NCI-H526 (cell line): ENCODE measurements around the gene FMNL2.

ENCODE experiments used
- DNase-seq, 2 experiments: peaks; one replicate each; lab custom pipeline; 2025; lab: John Stamatoyannopoulos, UW

The FMNL2 gene

GRCh38 chr2:152617456-152618192 lies 282.6 kb downstream of the FMNL2 start:
- no peak for DNase-seq

GRCh38 chr2:152618193-152618564 lies 283.2 kb downstream of the FMNL2 start:
- no peak for DNase-seq

- DNase-seq: no peak
These were observed 285.2 kb downstream of the FMNL2 start for GRCh38 chr2:152620208-152620607.

DNA sequence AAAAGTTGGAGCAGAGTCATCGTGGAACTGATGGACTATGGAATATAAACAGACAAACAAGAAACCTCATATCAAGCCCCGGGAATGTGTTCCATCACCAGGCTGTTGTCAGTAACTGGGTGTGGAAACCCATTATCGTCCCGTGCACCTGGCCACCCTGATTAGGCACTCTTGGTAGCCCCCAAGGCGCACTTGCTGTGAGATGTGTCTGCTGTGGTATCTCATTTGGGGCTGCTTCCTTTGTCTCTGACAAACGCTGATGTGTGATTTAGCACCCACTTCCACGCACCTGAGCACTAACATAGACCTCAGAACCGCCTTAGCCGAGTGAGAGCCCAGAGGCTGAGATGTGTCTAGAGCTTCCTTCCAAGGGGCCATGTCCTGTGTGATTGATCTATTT lies 286.0 kb downstream of the FMNL2 start:
- DNase-seq: no peak

DNA sequence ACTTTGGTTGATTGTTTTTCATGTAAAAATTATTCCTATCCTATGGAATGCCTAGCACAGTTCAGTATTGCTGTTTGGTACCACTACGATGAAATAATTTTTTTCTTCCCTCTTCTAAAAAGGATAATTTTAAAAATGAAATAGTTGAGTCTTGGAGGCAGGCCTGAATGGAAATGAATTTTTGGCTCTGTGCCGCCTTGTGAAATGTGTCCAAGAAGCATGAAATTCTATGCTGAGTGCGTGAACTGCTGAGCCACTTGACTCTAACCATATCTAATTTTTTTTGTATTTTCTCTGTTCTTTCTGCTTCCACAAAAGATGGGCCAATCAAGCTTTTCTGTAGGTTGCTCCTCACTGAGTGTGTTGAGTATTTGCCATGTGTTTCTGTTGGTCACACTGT lies 287.2 kb downstream of the FMNL2 start:
- DNase-seq: no peak

DNA sequence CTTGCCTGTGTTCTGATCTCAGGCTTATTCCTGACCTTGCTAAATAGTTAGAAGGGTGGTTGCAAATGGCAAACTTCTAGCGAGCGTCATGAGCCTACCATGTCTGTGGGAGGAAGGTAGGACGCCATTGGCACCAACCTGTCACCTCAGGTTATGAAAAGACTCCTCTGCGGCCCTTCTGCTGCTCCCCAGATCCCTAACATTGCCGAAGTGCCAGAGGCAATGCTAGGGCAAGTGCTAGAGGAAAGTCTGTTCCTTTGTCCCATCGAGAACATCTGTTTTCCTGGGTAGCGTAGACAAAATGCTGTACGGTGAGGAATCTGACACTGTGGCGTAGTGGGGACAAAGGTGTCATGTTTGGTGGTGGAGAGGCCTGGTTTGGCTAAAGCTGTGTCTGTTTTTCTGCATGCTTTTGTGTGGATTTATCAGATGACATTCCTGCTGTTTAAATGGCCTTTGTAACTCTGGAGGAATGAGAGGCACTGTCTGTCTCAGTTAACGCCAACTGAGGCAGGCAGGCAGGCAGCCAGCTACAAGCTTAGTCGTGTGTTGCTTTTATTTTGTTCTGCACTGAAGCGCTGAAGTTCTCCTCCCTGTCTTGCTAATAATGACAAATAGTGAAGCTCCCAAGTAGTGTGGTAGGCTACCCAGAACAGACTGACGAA lies 288.2 kb downstream of the FMNL2 start:
- DNase-seq: no peak

DNA sequence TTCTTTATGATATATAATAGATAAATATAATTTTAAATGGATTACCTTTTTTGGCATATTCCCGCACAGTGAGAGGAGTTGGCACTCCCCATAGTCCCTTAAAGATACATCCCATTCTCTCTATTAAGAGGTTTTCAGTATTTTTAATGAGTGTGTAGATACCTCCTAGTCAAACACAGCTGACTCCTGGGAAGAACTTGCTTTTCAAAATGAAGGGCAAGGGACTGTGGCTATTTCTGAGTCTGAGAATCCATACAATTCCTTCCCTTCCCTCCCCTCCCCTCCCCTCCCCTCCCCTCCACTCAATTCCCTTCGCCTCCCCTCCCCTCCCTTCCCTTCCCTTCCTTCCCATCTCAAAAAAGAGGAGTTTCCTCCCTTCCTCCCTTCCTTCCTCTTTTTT lies 288.8 kb downstream of the FMNL2 start:
- DNase-seq: no peak

GRCh38 chr2:152624805-152625204 lies 289.8 kb downstream of the FMNL2 start:
- no peak for DNase-seq

GRCh38 chr2:152626911-152627339 lies 292.0 kb downstream of the FMNL2 start:
- no peak for DNase-seq

DNA sequence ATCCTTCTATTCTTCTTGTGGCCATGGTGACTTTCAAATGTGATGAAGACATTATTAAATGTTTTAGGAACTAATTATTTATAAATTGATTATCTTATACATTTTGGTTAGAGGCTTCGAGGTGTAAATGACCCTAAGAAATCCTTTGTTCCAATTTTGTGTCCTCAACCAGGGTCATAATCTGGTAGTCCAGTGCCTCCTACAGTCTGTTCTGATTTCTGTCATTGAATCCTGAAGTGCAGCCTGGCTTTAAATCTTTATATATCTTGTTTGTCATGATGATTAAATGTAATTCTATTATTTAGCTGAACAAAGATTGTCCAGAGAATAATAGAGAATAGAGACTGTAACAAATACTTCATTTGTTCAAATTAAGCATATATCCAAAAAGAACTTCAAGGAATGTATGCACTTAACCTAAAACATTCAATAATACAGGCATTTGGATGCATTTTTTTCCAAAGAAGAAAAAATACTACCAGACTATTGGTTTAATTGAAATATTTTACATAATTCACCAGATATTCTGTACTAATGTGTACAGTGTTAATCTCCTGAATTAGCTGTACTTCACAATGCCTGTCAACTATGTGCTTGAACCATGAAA lies 292.5 kb downstream of the FMNL2 start:
- DNase-seq: peak in 1 of 2 experiments; percentile 42

GRCh38 chr2:152629202-152629601 lies 294.2 kb downstream of the FMNL2 start:
- no peak for DNase-seq

DNA sequence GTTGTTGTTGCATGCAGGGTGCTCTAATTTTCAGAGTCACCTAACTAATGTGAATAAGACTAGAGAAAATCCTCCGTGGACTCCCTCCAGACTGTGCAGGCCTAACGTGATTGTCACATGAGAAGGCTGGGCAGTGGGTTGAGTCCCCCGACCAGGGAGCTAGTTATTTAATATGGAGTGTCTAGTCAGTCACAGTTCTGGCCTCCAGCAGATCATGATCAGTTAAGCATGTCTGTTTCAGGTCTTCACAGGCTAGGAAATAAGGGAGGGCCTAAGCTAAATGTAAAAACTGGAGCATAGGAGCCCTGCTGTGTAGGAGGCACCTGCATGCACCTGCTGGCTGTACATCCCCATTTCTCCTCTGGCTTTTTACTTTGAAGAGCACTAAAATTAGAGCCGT lies 295.5 kb downstream of the FMNL2 start:
- no peak for DNase-seq

- no peak for DNase-seq
These were observed 297.8 kb downstream of the FMNL2 start for GRCh38 chr2:152632736-152633135.

DNA sequence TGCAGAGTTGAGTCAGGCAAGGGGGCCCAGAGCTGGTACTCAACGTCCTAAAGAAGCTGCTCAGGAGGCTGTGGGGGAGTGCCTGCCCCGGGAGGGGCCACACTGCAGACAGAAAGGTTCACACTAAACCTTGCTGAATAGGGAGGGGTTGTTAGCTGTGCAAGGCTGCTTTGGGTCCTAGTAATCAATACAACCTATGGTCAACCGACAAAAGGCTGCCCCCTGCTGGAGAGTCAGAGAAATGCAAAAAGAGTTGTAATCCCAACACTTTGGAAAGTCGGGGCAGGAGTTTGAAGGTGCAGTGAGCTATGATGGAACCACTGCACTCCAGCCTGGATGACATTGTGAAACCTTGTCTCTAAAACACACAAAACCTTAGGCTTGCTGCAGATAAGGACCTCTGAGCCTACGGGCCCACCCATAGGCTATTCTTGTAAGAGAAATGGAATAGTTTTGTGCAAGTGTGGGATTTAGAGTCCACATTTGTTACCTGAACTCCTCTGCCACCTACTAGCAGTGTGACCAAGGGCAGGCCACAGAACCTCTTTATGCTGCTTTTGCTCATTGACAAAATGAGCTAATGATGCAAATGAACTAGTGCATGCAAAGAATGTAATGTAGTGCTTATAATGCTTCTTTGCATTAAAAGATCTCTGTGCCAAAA lies 300.8 kb downstream of the FMNL2 start:
- peak; percentile 14 to 75 for DNase-seq

- DNase-seq: no peak
These were observed 302.3 kb downstream of the FMNL2 start for GRCh38 chr2:152637251-152637650.

- no peak for DNase-seq
These were observed 303.1 kb downstream of the FMNL2 start for GRCh38 chr2:152638056-152638455.

DNA sequence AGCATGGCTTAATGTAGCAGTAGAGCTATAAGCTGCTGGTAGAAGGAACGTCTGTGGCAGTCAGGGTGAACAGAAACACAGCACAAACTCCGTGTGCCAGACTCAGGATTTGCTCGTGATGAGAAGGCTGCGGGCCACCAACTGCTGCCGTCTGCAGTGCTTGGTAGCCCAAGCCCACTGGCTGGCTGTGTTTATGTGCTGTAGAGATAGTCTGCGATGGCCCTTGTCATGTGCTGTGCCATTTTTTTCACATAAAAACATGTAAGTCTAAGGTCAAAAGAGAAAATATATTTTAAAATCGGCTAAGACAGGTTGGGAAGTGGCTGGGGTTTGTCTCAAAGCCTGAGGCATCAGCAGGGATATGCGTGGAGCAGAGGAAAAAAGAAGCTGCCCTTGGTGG lies 303.6 kb downstream of the FMNL2 start:
- no peak for DNase-seq

DNA sequence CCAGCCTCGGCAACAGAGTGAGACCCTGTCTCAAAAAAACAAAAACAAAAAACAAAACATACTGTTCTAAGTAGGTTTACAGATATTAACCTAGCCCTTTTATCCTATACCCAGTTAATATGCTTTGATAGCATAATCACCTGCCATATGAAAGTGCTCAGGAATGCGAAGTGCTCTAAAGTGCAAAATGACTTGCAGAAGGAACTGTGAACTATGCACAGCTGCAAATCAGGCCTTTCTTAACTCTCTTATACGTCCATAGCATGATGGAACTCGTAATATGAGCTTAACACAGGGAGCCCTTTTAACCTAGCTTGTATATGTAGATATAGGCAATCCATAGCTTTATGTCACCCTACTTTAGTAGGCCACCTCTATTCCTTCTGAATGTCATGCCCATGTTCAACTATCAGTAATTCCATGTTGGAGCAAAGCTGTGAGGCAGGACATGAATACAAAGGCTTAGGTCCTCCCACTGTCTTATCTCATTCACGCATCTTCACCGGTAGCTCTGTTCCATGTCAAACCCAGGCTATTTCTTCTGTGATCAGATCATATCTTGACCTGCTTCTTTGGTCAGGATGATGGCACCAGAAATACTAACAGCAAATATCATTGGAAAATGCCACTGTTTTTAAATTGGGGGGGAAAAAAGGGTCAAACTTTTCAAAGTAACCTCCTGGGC lies 309.4 kb downstream of the FMNL2 start:
- no peak for DNase-seq

DNA sequence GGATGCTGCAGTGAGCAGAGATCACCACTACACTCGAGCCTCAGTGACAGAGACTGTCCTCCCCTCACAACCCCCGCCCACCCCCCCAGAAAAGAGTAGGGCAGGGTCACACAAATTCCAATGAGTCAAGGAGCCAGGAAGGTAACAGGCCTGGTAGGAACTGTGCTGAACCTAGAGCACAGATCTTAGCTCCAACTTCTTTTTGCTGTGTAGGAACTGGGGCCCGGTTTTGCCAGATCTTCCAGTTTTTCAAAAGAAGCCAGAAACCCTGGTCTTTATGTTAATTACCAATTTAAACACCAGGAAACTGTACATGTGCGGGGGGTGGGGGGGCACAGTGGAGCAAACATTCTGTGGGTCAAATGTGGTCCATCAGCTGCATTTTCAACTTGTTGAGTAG lies 311.3 kb downstream of the FMNL2 start:
- DNase-seq: no peak

DNA sequence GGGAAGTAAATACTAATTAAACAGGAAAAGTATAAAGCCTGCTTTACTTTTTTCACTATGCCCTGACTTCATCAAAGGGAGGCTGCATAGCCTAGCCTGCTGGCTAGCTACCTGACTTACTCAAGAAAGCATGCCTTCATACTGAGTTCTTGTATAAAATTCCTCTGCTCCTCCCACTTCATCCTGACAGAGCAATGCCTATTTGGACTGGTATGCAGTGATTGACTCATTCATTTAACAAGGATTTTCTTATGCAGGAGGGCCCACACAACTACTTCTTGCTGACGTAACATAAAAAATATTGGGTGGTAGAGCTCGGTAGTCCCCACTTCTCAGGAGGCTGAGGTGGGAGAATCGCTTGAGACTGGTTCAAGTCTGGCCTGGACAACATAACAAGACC lies 311.8 kb downstream of the FMNL2 start:
- no peak for DNase-seq

GRCh38 chr2:152647552-152647951 lies 312.6 kb downstream of the FMNL2 start:
- DNase-seq: no peak

DNA sequence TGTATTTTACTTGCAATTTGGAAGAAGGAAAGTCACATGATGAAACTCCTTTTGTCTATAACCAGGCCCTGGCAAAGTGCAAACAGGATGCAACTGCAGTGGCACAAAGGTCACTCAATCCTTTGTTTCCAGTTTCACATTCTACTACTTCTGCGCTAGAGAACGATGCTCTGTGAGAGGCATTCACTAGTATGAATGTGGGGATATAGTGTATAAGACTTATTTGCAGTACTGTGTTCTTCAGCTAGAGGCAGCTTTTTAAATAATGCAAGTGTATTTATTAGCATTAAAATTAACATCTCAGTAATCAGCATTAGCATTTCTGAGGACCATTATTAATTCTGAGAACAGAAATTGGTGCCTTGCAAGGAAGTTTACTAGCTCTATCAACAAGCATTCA lies 313.4 kb downstream of the FMNL2 start:
- DNase-seq: no peak
